OCI-LY1 (cell line): ENCODE results near the gene TTC27.

ENCODE experiments used
- H2AFZ ChIP-seq: fragments of 200-600 bp; sonication (generic), shearing (Covaris generic); 2 replicates; pipeline ENCODE4 v1.6.0; 2014; ENCODE audit warnings: antibody characterized with exemption, mild to moderate bottlenecking, low read length
- H3F3A ChIP-seq: fragments of 200-600 bp; sonication (generic), shearing (Covaris generic); 2 replicates; pipeline ENCODE4 v1.6.0; 2014; ENCODE audit warnings: mild to moderate bottlenecking, antibody characterized with exemption, low read length, moderate library complexity; ENCODE audit not compliant: insufficient read depth
- H3K27ac ChIP-seq: fragments of 200-600 bp; sonication (generic); 2 replicates; pipeline ENCODE4 v1.5.1; 2014; ENCODE audit warnings: low read length, mixed run types, mild to moderate bottlenecking, low read depth; ENCODE audit not compliant: poor library complexity, severe bottlenecking
- H3K27me3 ChIP-seq: fragments of 200-600 bp; sonication (generic); 2 replicates; pipeline ENCODE4 v1.6.0; 2014; ENCODE audit warnings: antibody characterized with exemption, mild to moderate bottlenecking, low read length, moderate library complexity; ENCODE audit not compliant: insufficient read depth
- H3K36me3 ChIP-seq: fragments of 200-600 bp; sonication (generic); 2 replicates; pipeline ENCODE4 v1.6.1; 2014; ENCODE audit warnings: mild to moderate bottlenecking, antibody characterized with exemption, low read length, moderate library complexity, mixed read lengths; ENCODE audit not compliant: insufficient read depth
- H3K4me1 ChIP-seq: fragments of 200-600 bp; sonication (generic); 2 replicates; pipeline ENCODE4 v1.5.1; 2014; ENCODE audit warnings: mild to moderate bottlenecking, low read length, moderate library complexity; ENCODE audit not compliant: insufficient read depth, severe bottlenecking
- H3K4me2 ChIP-seq: fragments of 200-600 bp; sonication (generic), shearing (Covaris generic); 2 replicates; pipeline ENCODE4 v1.6.1; 2014; ENCODE audit warnings: low read length
- H3K4me3 ChIP-seq: fragments of 200-600 bp; sonication (generic); 2 replicates; pipeline ENCODE4 v1.5.1; 2014; ENCODE audit warnings: low read length, low read depth, mild to moderate bottlenecking, mixed read lengths; ENCODE audit not compliant: poor library complexity, severe bottlenecking
- H3K79me2 ChIP-seq: fragments of 200-600 bp; shearing (Covaris generic); 2 replicates; pipeline ENCODE4 v1.6.1; 2016; ENCODE audit warnings: mixed run types, low read length, mixed read lengths; ENCODE audit not compliant: insufficient read depth
- H3K9ac ChIP-seq: fragments of 200-600 bp; sonication (generic), shearing (Covaris generic); 2 replicates; pipeline ENCODE4 v1.6.1; 2014; ENCODE audit warnings: mild to moderate bottlenecking, low read length, mixed read lengths
- H3K9me2 ChIP-seq: fragments of 200-600 bp; sonication (generic), shearing (Covaris generic); 2 replicates; pipeline ENCODE4 v1.6.1; 2014; ENCODE audit warnings: low read depth, mild to moderate bottlenecking, low read length, mixed read lengths
- H3K9me3 ChIP-seq: fragments of 200-600 bp; shearing (Covaris generic); 2 replicates; pipeline ENCODE4 v1.6.1; 2014; ENCODE audit warnings: low read length, mixed read lengths
- H4K20me1 ChIP-seq: fragments of 200-600 bp; sonication (generic), shearing (Covaris generic); 2 replicates; pipeline ENCODE4 v1.6.0; 2016; ENCODE audit warnings: mild to moderate bottlenecking, low read length; ENCODE audit not compliant: insufficient read depth
- EZH2 ChIP-seq: fragments of 200-600 bp; sonication (generic), shearing (Covaris generic); IDR thresholded peaks from 2 replicates; pipeline ENCODE4 v1.8.0; 2017; ENCODE audit warnings: borderline replicate concordance, mixed run types, mild to moderate bottlenecking, antibody characterized with exemption, low read length, moderate library complexity, mixed read lengths
- TF ChIP-seq, protein P1 (sequence below): fragments of 200-600 bp; sonication (generic), shearing (Covaris generic); IDR thresholded peaks from 2 replicates; pipeline ENCODE4 v1.5.1; 2017; ENCODE audit warnings: mild to moderate bottlenecking, antibody characterized with exemption, low read length, moderate library complexity, mixed read lengths

TTC27 gene

DNA sequence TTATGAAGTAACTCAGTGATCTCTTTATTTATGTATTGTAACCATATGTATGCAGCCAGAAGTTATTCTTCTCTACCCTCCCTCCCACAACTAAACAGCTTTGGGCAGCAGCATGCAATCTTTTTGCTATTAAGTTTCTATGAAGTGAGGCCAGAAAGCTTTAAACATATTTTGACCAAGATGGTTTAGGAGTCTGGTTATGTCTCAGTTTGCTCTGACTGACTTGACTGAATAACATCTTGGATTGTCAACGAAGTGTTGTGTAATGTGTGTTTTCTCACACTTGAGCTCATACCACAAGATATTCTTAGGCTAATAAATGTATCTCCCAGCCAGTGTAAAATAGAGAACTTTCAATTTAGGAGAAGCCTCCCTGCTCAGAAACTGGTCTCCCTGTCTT, 104.3 kb downstream of the TTC27 start:
- H3K27ac ChIP-seq: no peak overlapping the region
- H3K27me3 ChIP-seq: no peaks in the 10 kb centered on the region
- no peaks in the 10 kb centered on the region for H3K4me1 ChIP-seq
- H3K4me2 ChIP-seq: no peak overlapping the region
- TF ChIP-seq, protein P1, sequence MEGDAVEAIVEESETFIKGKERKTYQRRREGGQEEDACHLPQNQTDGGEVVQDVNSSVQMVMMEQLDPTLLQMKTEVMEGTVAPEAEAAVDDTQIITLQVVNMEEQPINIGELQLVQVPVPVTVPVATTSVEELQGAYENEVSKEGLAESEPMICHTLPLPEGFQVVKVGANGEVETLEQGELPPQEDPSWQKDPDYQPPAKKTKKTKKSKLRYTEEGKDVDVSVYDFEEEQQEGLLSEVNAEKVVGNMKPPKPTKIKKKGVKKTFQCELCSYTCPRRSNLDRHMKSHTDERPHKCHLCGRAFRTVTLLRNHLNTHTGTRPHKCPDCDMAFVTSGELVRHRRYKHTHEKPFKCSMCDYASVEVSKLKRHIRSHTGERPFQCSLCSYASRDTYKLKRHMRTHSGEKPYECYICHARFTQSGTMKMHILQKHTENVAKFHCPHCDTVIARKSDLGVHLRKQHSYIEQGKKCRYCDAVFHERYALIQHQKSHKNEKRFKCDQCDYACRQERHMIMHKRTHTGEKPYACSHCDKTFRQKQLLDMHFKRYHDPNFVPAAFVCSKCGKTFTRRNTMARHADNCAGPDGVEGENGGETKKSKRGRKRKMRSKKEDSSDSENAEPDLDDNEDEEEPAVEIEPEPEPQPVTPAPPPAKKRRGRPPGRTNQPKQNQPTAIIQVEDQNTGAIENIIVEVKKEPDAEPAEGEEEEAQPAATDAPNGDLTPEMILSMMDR: no peak
- no peak for TF ChIP-seq EZH2
- H3K9me2 ChIP-seq: no peaks in the 10 kb centered on the region
- H3K36me3 ChIP-seq: peaks cover 11% of the 10 kb centered on the region
- H3K4me3 ChIP-seq: no peak overlapping the region
- no peaks in the 10 kb centered on the region for H4K20me1 ChIP-seq
- no peaks in the 10 kb centered on the region for H3F3A ChIP-seq
- H2AFZ ChIP-seq: no peak overlapping the region
- 0 out of 2 replicates have a peak, but pooled peaks cover under 1% of the 10 kb centered on the region for H3K9me3 ChIP-seq
- no peak overlapping the region for H3K9ac ChIP-seq
- no peaks in the 10 kb centered on the region for H3K79me2 ChIP-seq

DNA sequence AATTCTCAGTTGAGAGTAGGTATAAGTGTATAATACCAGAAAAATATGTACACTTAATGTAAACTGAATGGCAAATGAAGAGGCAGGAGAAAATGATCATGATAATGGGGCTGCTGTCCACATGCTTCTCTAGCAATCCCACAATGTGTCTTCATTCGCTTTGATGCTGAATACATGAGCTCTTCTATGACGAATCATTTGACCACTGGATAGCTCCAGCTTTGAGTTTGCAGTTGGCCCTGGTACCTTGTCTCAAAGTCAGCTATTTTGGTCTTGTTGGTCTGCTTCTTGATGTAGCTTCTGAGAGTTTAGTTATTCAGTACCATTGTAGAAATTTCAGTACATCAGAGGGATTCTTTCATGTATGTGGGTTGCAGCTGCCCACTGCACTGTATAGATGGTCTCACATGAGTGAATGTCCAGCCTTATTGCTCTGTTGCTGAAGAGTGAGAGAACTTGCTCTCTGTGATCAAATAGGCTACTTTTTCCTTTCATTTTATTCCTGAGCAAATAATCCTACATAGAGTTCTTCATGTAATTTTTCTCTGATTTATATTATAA, 105.1 kb downstream of the TTC27 start:
- Histone ChIP-seq H3K27me3 (no peaks in the 10 kb centered on the region), H3K9me2 (no peaks in the 10 kb centered on the region), H3K4me1 (no peaks in the 10 kb centered on the region), H3K79me2 (no peaks in the 10 kb centered on the region), H4K20me1 (no peaks in the 10 kb centered on the region), H3F3A (no peaks in the 10 kb centered on the region), H3K4me2 (no peak overlapping the region), H3K27ac (no peak overlapping the region), H3K4me3 (no peak overlapping the region), H3K9ac (no peak overlapping the region), H3K9me3 (no peaks in the 10 kb centered on the region), H2AFZ (no peak overlapping the region), H3K36me3 (peaks cover 20% of the 10 kb centered on the region)
- no peak for TF ChIP-seq EZH2
- TF ChIP-seq, protein P1: no peak

DNA sequence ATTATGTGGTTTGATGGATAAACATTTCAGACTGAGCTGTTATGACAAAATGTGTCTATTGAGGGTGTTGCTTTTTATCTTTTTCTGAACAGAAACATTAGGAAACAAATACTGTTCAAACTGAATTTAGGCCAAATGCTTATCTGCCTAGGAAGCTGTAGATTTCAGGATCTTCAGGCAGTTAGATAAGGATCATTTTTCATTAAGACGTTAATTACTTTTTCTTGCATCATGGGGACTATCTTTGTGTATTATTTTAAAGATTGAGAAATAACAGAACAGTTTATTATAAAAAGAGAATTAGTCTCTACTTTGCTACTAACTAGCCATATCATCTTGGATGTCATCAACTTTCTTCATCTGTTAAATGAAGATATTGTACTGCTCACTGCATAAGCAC, 107.5 kb downstream of the TTC27 start:
- Histone ChIP-seq H3F3A (no peaks in the 10 kb centered on the region), H3K4me1 (no peaks in the 10 kb centered on the region), H3K9me3 (no peaks in the 10 kb centered on the region), H2AFZ (no peak overlapping the region), H3K27me3 (no peaks in the 10 kb centered on the region), H3K79me2 (no peaks in the 10 kb centered on the region), H3K4me3 (no peak overlapping the region), H3K4me2 (no peak overlapping the region), H3K36me3 (peaks cover 27% of the 10 kb centered on the region), H4K20me1 (no peaks in the 10 kb centered on the region), H3K9ac (no peak overlapping the region), H3K9me2 (no peaks in the 10 kb centered on the region), H3K27ac (no peak overlapping the region)
- TF ChIP-seq, protein P1: no peak
- TF ChIP-seq EZH2: no peak
